Measurements from ENCODE around the gene TNN.
"Not testable (repeated sequence)": the region's sequence is repeated elsewhere in the genome, so short reads cannot be mapped to it uniquely, and the experiment has no call there.

The TNN gene

GRCh38 chr1:175108331-175108820 is 40.7 kb downstream of the TNN start:
- DNase-seq (ENCODE audit: low read depth), result not testable (repeated sequence)

DNA sequence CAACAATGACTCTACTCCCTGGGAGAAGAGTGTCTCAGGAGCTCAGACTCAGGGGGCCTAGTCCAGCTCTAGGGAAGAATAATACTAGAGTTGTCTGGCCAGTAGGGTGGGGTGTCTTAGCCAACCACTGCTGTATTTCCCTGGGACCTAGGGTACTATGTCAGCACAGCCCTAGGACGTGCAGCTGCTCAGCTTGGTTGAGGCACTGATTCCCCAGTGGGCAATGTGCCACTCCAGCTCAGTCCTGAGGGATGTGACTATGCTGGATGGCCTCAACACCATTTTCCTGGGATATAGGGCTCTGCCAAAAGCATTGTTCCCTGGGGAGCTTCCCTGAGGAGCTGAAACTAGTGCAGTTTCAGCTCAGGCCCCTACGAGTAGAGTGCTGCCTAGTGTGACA is 47.4 kb downstream of the TNN start:
- no peak for DNase-seq (ENCODE audit: low read depth)

DNA sequence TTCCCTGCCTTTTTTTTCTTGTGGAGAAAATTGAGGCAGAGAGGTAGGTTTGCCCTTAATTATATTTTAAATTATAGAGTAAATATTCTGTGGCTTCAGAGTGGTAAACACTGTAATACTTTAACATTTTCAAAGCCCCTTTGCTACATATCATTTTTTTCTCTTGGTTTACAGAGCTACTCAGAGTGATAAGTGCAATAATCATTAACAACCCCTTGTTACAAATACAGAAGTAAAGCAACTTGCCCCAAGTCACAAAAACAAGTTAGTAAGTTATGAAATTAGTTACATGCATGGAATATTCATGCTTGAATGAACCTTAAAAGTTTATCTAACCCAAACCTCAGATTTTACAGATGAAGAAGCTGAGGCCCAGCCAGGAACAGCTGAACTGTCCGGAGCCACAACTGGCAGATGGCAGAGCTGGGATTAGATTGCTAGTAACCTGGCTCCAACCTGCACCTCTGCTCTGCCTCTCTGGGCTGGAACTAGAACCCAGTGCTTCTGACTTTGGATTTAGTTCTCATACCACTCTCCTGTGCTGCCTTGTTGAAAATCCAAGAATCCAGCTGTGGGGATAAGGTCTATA is 48.7 kb downstream of the TNN start:
- DNase-seq (ENCODE audit: low read depth), result no peak

GRCh38 chr1:175116903-175117302 is 49.3 kb downstream of the TNN start:
- DNase-seq (ENCODE audit: low read depth), result no peak

DNA sequence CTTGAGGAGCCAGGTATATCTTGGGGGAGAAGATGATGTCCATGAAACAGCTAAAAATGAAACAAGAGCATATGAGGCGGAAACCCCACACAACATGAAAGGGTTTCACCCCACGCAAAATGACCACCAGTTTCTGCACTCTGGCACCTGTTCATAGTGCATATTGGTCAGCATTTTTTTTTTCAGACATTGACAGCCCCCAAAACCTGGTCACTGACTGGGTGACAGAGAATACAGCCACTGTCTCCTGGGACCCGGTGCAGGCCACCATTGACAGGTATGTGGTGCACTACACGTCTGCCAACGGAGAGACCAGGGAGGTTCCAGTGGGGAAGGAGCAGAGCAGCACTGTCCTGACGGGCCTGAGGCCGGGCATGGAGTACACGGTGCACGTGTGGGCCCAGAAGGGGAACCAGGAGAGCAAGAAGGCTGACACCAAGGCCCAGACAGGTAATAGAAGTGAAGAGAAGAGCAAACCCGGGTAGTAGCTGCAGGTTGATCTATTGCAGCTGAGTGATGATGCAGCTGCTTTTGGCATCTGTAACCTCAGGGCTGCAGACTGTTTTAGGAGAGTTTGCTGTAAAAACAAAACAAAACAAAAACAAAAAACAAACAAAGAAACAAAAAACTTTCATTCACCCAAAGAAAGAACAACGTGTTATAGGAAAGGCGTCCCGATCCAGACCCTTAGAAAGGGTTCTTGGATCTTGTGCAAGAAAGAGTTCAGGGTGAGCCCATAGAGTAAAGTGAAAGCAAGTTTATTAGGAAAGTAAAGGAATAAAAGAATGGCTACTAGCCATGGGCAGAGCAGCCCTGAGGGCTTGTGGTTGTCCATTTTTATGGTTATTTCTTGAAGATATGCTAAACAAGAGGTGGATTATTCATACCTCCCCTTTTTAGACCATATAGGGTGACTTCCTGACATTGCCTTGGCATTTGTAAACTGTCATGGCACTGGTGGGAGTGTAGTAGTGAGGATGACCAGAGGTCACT is 51.0 kb downstream of the TNN start:
- DNase-seq (ENCODE audit: low read depth), result no peak

- DNase-seq (ENCODE audit: low read depth), result no peak
These were observed 52.9 kb downstream of the TNN start for GRCh38 chr1:175120511-175120910.

GRCh38 chr1:175124861-175125260 is 57.2 kb downstream of the TNN start:
- DNase-seq (ENCODE audit: low read depth), result no peak

GRCh38 chr1:175126347-175126746 is 58.7 kb downstream of the TNN start:
- no peak for DNase-seq (ENCODE audit: low read depth)

GRCh38 chr1:175127565-175127964 is 59.9 kb downstream of the TNN start:
- DNase-seq (ENCODE audit: low read depth), result no peak

DNA sequence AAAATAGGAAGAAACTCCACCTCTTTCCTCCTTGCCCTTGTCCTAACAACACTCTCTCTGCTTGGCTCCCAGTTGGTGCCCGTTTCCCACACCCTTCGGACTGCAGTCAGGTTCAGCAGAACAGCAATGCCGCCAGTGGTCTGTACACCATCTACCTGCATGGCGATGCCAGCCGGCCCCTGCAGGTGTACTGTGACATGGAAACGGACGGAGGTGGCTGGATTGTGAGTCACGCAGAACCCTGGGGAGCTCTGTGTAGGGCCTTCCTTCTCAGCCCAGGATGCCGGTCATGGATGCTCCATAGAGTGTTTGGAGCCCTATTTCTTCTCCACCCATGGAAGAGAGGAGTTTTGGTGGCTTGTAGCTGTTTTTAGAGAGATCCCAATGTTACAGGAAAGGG is 60.9 kb downstream of the TNN start:
- DNase-seq (ENCODE audit: low read depth), result no peak

DNA sequence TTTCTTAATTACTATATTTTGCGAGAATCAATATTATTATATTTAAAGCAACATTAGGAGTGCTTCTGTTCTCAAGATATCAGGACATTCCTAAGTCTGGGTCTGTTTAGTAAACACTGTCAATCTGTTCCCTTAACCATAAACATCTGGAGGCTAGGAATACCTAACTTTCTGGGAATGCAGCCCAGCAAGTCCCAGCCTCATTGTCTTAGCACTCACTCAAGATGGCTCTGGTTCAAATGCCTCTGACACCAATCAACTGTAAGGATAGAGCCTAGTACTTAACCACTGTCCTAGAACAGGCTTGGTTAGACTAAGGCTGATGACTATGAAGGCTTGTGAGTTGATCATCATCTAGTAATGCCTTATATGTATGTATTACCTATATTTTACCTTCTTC is 61.5 kb downstream of the TNN start:
- DNase-seq (ENCODE audit: low read depth), result no peak

GRCh38 chr1:175129644-175129996 is 62.0 kb downstream of the TNN start:
- DNase-seq (ENCODE audit: low read depth), result no peak

- no peak for DNase-seq (ENCODE audit: low read depth)
These were observed 62.5 kb downstream of the TNN start for GRCh38 chr1:175129997-175130648.

- DNase-seq (ENCODE audit: low read depth), result no peak
These were observed 63.0 kb downstream of the TNN start for GRCh38 chr1:175130649-175131045.

GRCh38 chr1:175131095-175131494 is 63.5 kb downstream of the TNN start:
- DNase-seq (ENCODE audit: low read depth), result no peak

DNA sequence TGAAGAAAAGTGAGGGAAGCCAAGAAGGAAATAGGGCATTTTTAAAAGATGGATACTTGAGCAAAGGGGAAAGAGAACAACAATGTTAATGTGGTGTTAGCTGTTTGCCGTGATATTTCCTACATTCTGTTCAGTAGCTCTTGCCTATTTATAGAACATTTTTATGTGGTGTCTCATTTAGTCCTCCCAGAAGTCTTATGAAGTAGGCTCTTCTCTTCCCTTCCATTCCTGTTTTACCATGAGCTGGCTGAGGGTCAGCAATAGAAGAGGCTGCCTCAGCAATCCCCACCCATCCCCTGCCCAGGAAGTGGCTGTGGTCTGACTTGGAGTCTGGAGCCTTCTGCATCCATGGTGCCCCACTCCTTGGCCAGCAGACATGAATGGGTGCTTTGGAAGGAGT is 64.8 kb downstream of the TNN start:
- no peak for DNase-seq (ENCODE audit: low read depth)

- no peak for DNase-seq (ENCODE audit: low read depth)
These were observed 66.2 kb downstream of the TNN start for GRCh38 chr1:175133673-175134435.

GRCh38 chr1:175134500-175134899 is 66.9 kb downstream of the TNN start:
- DNase-seq (ENCODE audit: low read depth), result no peak

- no peak for DNase-seq (ENCODE audit: low read depth)
These were observed 68.6 kb downstream of the TNN start for GRCh38 chr1:175136246-175136645.

- no peak for DNase-seq (ENCODE audit: low read depth)
These were observed 69.7 kb downstream of the TNN start for GRCh38 chr1:175137369-175137768.

DNA sequence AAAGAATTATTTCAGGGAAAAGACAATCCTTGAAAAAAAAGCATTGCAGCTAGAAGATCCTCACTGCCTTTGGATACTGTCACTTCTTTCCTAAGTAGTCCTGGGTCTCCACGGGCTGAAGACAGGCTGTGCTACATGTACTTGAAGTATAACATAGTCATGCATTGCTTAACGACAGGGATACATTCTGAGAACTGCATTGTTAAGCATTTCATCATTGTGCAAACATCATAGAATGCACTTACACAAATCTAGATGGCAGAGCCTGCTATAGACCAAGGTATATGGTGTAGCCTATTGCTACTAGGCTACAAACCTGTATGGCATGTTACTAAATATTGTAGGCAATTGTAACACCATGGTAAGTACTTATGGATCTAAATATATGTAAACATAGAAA is 70.9 kb downstream of the TNN start:
- DNase-seq (ENCODE audit: low read depth), result no peak

DNA sequence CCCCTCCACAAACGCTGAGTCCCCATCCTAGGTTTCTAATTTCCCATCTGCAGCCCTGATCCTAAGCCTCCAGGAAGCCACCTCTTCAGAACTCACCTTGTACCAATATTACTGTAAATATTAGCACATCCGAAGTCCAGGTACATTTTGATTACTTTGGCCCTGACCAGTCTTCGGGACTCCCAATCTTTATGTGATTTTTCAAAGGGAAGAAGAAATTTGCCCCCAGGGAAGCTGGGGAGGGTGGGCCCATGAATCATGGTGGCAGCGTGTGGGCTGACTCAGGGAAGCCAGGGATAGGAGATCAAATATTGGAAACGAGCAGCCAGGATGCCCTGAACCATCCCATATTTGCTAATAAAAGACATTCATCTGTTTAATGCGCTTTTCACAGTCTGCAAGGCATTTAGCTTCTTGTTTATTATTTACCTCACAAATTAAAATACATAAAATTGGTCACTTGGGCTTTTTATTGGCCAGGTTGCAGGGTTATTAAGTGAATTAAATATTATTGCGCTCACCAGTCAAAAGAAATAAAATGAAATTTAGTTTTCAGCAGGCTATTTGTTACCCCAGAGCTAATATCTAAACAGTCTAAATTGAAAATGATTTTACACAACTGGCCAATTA is 78.4 kb downstream of the TNN start:
- no peak for DNase-seq (ENCODE audit: low read depth)

All from stimulated activated CD8-positive, alpha-beta memory T cell treated with anti-CD3 and anti-CD28 coated beads, Interleukin-4, amount 100 ng/mL, for 24 hours (primary cell).